NCI-H1048 (cell line): ENCODE measurements around the gene HSPB6.
"Not testable (repeated sequence)": the region's sequence is repeated elsewhere in the genome, so short reads cannot be mapped to it uniquely, and the experiment has no call there.

ENCODE experiments used
- DNase-seq: peaks from one replicate; lab custom pipeline; 2025; lab: John Stamatoyannopoulos, UW

The HSPB6 gene

DNA sequence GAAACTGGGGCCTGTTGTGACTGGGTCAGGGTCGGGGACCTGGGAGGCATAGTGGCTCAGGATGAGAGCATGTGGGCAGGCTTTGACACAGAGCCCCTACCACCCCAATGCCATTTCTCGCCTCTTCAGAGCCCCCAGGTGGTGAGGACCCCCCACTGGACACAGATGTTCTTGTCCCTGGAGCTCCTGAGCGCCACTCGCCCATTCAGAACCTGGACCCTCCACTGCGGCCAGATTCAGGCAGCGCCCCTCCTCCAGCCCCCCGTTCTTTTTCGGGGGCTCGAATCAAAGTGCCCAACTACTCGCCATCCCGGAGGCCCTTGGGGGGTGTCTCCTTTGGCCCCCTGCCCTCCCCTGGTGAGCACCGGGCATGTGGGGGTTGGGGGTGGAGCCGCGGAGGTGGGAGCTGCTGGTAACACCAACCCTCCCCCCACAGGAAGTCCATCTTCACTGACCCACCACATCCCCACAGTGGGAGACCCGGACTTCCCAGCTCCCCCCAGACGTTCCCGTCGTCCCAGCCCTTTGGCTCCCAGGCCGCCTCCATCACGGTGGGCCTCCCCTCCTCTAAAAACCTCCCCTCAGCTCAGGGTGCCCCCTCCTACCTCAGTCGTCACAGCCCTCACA is 24.9 kb downstream of the HSPB6 start:
- DNase-seq = no peak

- no peak for DNase-seq
These were observed 25.5 kb downstream of the HSPB6 start for GRCh38 chr19:35731353-35731752.

GRCh38 chr19:35730326-35730725 is 26.5 kb downstream of the HSPB6 start:
- no peak for DNase-seq

DNA sequence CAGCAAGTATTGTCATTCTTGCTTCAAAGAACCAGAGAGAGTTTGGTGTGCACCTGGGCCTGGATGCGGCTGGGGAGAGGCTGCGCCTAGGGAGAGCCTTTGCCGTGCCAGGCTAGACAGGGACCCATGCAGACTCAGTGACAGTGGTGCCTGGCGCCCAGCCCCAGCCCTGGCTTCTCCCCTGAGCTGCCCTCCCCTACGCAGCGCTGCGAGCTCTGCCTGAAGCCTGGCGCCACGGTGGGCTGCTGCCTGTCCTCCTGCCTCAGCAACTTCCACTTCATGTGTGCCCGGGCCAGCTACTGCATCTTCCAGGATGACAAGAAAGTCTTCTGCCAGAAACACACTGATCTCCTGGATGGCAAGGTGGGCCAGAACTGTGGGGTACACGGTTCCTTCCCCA is 27.1 kb downstream of the HSPB6 start:
- DNase-seq = no peak

- DNase-seq = no peak
These were observed 27.8 kb downstream of the HSPB6 start for GRCh38 chr19:35729021-35729420.

GRCh38 chr19:35727956-35728706 is 28.7 kb downstream of the HSPB6 start:
- DNase-seq = no peak

- no peak for DNase-seq
These were observed 29.5 kb downstream of the HSPB6 start for GRCh38 chr19:35727053-35727955.

- DNase-seq = no peak
These were observed 31.5 kb downstream of the HSPB6 start for GRCh38 chr19:35725216-35725861.

- DNase-seq = no peak
These were observed 32.3 kb downstream of the HSPB6 start for GRCh38 chr19:35724560-35724959.

DNA sequence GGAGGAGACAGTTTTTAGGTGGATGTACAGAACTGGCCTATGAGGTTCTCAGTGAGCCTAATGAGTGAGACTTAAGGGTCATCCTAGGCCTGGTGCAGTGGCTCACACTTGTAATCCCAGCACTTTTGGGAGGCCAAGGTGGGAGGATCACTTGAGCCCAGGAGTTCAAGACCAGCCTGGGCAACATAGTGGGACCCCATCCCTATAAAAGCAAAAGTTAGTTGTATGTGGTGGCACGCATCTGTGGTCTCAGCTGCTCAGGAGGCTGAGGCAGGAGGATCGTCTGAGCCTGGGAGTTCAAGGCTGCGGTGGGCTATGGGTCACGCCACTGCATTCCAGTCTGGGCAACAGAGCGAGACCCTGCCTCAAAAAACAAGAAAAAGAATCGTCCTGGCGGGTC is 32.7 kb downstream of the HSPB6 start:
- not testable (repeated sequence) for DNase-seq

DNA sequence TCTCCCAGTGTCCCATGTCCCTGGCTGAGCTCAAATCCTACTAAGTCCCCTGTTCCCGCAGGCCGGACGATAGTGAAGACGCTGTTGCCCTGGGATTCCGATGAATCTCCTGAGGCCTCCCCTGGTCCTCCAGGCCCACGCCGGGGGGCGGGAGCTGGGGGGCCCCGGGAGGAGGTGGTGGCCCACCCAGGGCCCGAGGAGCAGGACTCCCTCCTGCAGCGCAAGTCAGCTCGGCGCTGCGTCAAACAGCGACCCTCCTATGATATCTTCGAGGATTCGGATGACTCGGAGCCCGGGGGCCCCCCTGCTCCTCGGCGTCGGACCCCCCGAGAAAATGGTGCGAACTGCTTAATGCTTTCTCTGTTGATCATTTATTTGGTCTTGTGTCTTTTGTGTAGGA is 33.2 kb downstream of the HSPB6 start:
- no peak for DNase-seq

DNA sequence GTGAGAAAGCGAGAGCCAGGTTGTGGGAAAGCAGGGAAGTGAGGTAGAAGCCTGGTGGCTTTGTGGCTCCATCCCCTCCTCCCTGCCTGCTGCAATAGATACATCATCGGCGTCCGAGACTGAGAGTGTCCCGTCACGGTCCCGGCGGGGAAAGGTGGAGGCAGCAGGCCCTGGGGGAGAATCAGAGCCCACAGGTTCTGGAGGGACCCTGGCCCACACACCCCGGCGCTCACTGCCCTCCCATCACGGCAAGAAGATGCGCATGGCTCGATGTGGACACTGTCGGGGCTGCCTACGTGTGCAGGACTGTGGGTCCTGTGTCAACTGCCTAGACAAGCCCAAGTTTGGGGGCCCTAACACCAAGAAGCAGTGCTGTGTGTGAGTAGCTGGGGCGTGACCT is 33.9 kb downstream of the HSPB6 start:
- DNase-seq = no peak

GRCh38 chr19:35722461-35722860 is 34.4 kb downstream of the HSPB6 start:
- no peak for DNase-seq

GRCh38 chr19:35721374-35721773 is 35.5 kb downstream of the HSPB6 start:
- DNase-seq = no peak

- DNase-seq = no peak
These were observed 36.2 kb downstream of the HSPB6 start for GRCh38 chr19:35720648-35721047.

- no peak for DNase-seq
These were observed 36.7 kb downstream of the HSPB6 start for GRCh38 chr19:35720163-35720524.

DNA sequence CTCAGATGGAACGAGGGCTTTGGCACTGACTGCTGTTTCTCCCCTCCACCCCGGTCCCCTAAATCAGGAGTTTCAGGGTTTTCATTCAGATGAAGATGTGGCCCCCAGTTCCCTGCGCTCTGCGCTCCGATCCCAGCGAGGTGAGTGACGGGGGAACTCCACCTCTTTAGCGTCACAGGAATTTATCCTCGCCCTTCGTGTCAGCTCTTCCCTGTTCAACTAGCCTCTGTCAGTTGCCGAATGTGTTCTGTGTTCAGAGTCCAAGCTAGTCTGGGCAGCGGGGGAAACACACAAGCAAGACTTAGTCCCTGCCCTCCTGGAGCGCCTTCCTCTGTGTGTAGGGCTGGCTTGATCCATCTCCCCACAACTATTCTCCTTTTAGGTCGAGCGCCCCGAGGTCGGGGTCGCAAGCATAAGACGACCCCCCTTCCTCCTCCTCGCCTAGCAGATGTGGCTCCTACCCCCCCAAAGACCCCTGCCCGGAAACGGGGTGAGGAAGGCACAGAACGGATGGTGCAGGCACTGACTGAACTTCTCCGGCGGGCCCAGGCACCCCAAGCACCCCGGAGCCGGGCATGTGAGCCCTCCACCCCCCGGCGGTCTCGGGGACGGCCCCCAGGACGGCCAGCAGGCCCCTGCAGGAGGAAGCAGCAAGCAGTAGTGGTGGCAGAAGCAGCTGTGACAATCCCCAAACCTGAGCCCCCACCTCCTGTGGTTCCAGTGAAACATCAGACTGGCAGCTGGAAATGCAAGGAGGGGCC is 37.2 kb downstream of the HSPB6 start:
- no peak for DNase-seq

GRCh38 chr19:35718345-35719041 is 38.3 kb downstream of the HSPB6 start:
- no peak for DNase-seq

GRCh38 chr19:35717665-35718344 is 39.0 kb downstream of the HSPB6 start, which contains the start of gene KMT2B:
Gene KMT2B, plus strand, starts transcription at chr19:35718003. Its CDS starts 16 bp downstream, at chr19:35718019.
- peak; percentile 93 for DNase-seq
